Upper lobe of left lung (tissue), 4 donors: ENCODE data around the gene PLIN1.
"Not testable (repeated sequence)": the region's sequence is repeated elsewhere in the genome, so short reads cannot be mapped to it uniquely, and the experiment has no call there.

Source experiments
- EP300 ChIP-seq, 4 donors: sonication (generic); formaldehyde crosslinking; IDR thresholded peaks; one replicate each; pipeline ENCODE4 v1.5.1; 2017; ENCODE audit warnings: antibody characterized with exemption in 4 of 4, control low read depth in 2 of 4
- POLR2A ChIP-seq, 4 donors: fragments of 450-650 bp; IDR thresholded peaks; one replicate each; pipeline ENCODE4 v1.5.1; 2016 to 2017; ENCODE audit warnings: antibody characterized with exemption in 4 of 4, mild to moderate bottlenecking in 2 of 4
- POLR2AphosphoS5 ChIP-seq, 2 donors: sonication (generic); formaldehyde crosslinking; IDR thresholded peaks; one replicate each; pipeline ENCODE4 v1.5.1; 2017; ENCODE audit warnings: antibody characterized with exemption in 2 of 2
- TF ChIP-seq, protein P1 (sequence below), 6 experiments: fragments of 450-650 bp in 4 of 6; fragments of 200-600 bp in 2 of 6; sonication (generic) in 2 of 6; IDR thresholded peaks; one replicate each; pipeline ENCODE4 v1.5.1; 2016 to 2019; ENCODE audit warnings: antibody characterized with exemption in 6 of 6

DNA sequence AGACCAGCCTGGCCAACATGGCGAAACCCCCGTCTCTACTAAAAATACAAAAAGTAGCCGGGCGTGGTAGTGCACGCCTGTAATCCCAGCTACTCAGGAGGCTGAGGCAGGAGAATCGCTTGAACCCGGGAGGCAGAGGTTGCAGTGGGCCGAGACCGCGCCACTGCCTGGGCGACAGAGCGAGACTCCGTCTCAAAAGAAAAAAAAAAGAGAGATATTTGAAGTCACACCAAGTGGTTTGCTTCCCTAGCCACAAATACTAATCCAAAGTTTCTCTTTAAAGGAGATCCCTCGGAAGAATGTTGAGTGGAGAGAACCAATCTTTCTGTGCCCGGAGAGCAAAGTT is 10.7 kb upstream of the PLIN1 start:
- TF ChIP-seq POLR2A, POLR2AphosphoS5, EP300 (IDR thresholded peaks at IDR 0.05): not testable (repeated sequence)
- TF ChIP-seq, protein P1, sequence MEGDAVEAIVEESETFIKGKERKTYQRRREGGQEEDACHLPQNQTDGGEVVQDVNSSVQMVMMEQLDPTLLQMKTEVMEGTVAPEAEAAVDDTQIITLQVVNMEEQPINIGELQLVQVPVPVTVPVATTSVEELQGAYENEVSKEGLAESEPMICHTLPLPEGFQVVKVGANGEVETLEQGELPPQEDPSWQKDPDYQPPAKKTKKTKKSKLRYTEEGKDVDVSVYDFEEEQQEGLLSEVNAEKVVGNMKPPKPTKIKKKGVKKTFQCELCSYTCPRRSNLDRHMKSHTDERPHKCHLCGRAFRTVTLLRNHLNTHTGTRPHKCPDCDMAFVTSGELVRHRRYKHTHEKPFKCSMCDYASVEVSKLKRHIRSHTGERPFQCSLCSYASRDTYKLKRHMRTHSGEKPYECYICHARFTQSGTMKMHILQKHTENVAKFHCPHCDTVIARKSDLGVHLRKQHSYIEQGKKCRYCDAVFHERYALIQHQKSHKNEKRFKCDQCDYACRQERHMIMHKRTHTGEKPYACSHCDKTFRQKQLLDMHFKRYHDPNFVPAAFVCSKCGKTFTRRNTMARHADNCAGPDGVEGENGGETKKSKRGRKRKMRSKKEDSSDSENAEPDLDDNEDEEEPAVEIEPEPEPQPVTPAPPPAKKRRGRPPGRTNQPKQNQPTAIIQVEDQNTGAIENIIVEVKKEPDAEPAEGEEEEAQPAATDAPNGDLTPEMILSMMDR (IDR thresholded peaks at IDR 0.05): not testable (repeated sequence)
